SK-N-SH (cell line): Measurements from ENCODE around the gene RPS23. TPM values are rescaled to one million over a fixed set of nuclear protein-coding genes. Genes with fewer than 3 reads are reported as not detected.

Experiments used
- CTCF ChIA-PET: fragments of 300-600, 350-600 bp; formaldehyde crosslinking; extraction: SDS; loops from one replicate; lab custom pipeline; 2021; lab: Yijun Ruan, JAX
- POLR2A ChIA-PET: fragments of 350-600 bp; sonication (Branson Sonifier 250); formaldehyde crosslinking; extraction: SDS; loops from one replicate; lab custom pipeline; 2020; ENCODE audit warnings: antibody characterized with exemption, inconsistent platforms; lab: Yijun Ruan, JAX
- DNase-seq: peaks from one replicate; pipeline ENCODE4 v3.0.0; 2012
- H2AFZ ChIP-seq: fragments of 200-600 bp; sonication (generic); 2 replicates; pipeline ENCODE4 v1.8.1; 2016; ENCODE audit warnings: antibody characterized with exemption, mild to moderate bottlenecking, low read depth
- H3F3A ChIP-seq: fragments of 200-600 bp; sonication (generic); replicated peaks from 2 replicates; pipeline ENCODE3; 2016; ENCODE audit warnings: antibody characterized with exemption, mild to moderate bottlenecking; ENCODE audit not compliant: insufficient read depth
- H3K27ac ChIP-seq, 2 experiments: fragments of 200-500 bp in 1 of 2; fragments of 200-600 bp in 1 of 2; sonication (Bioruptor generic) in 1 of 2; sonication (generic), shearing (Covaris generic) in 1 of 2; 2 replicates each; pipeline versions ENCODE4 v1.5.1 to v1.6.1; 2014 to 2016; ENCODE audit warnings: low read depth in 2 of 2, inconsistent platforms in 1 of 2, low read length in 1 of 2, mild to moderate bottlenecking in 1 of 2, mixed read lengths in 1 of 2
- H3K27me3 ChIP-seq: fragments of 200-600 bp; sonication (generic), shearing (Covaris generic); 2 replicates; pipeline ENCODE4 v1.6.1; 2016; ENCODE audit warnings: mixed run types; ENCODE audit not compliant: insufficient read depth
- H3K36me3 ChIP-seq, 2 experiments: fragments of 200-500 bp in 1 of 2; fragments of 200-600 bp in 1 of 2; sonication (Bioruptor generic) in 1 of 2; sonication (generic) in 1 of 2; replicated peaks in 1 of 2; 2 replicates each; pipeline versions ENCODE3 to v1.5.1; 2014 to 2016; ENCODE audit warnings: low read length in 1 of 2, mild to moderate bottlenecking in 1 of 2; ENCODE audit not compliant: insufficient read depth in 2 of 2, control insufficient read depth in 1 of 2
- H3K4me1 ChIP-seq, 2 experiments: fragments of 200-500 bp in 1 of 2; fragments of 200-600 bp in 1 of 2; sonication (Bioruptor generic) in 1 of 2; sonication (generic), shearing (Covaris generic) in 1 of 2; 2 replicates each; pipeline versions ENCODE4 v1.5.1 to v1.6.1; 2014 to 2016; ENCODE audit warnings: low read depth in 1 of 2, low read length in 1 of 2, mixed run types in 1 of 2; ENCODE audit not compliant: insufficient read depth in 2 of 2, control insufficient read depth in 1 of 2
- H3K4me2 ChIP-seq: fragments of 200-600 bp; sonication (generic), shearing (Covaris generic); 2 replicates; pipeline ENCODE4 v1.6.1; 2017; ENCODE audit warnings: mixed run types
- H3K4me3 ChIP-seq, 2 experiments: fragments of 200-500 bp in 1 of 2; fragments of 200-600 bp in 1 of 2; sonication (Bioruptor generic) in 1 of 2; sonication (generic), shearing (Covaris generic) in 1 of 2; 2 replicates each; pipeline versions ENCODE4 v1.5.1 to v1.8.1; 2014 to 2016; ENCODE audit warnings: low read depth in 2 of 2, inconsistent platforms in 1 of 2, low read length in 1 of 2, mild to moderate bottlenecking in 1 of 2, mixed read lengths in 1 of 2, moderate library complexity in 1 of 2
- H3K79me2 ChIP-seq: fragments of 200-600 bp; sonication (generic); 2 replicates; pipeline ENCODE4 v1.8.1; 2017; ENCODE audit warnings: mild to moderate bottlenecking; ENCODE audit not compliant: insufficient read depth
- H3K9ac ChIP-seq: fragments of 200-600 bp; sonication (generic); 2 replicates; pipeline ENCODE4 v1.6.1; 2017; ENCODE audit warnings: mixed run types
- H3K9me2 ChIP-seq: fragments of 200-600 bp; sonication (generic); 2 replicates; pipeline ENCODE4 v1.6.1; 2017; ENCODE audit warnings: mixed run types
- H3K9me3 ChIP-seq: fragments of 200-600 bp; sonication (generic); 2 replicates; pipeline ENCODE4 v1.6.1; 2017; ENCODE audit warnings: mixed run types, mild to moderate bottlenecking, moderate library complexity
- H4K20me1 ChIP-seq: fragments of 200-600 bp; sonication (generic); 2 replicates; pipeline ENCODE4 v1.6.1; 2017; ENCODE audit warnings: mild to moderate bottlenecking, mixed run types; ENCODE audit not compliant: insufficient read depth
- CHD2 ChIP-seq: fragments of 150-350 bp; IDR thresholded peaks from 2 replicates; pipeline ENCODE4 v1.6.1; 2018; ENCODE audit warnings: low read length; ENCODE audit not compliant: partially characterized antibody
- ELF1 ChIP-seq: IDR thresholded peaks from 2 replicates; pipeline ENCODE4 v1.4.0; 2012
- FOSL2 ChIP-seq: IDR thresholded peaks from 2 replicates; pipeline ENCODE4 v1.4.0; 2012; ENCODE audit warnings: low read depth, mild to moderate bottlenecking, moderate library complexity, borderline replicate concordance
- GABPA ChIP-seq: IDR thresholded peaks from 2 replicates; pipeline ENCODE4 v1.4.0; 2012; ENCODE audit warnings: low read depth, mild to moderate bottlenecking
- GATA2 ChIP-seq: sonication (generic); formaldehyde crosslinking; IDR thresholded peaks from 2 replicates; pipeline ENCODE4 v1.5.0; 2020; ENCODE audit warnings: mild to moderate bottlenecking, missing genetic modification reagents
- MXI1 ChIP-seq: IDR thresholded peaks from 2 replicates; pipeline ENCODE4 v1.6.1; 2012; ENCODE audit warnings: mild to moderate bottlenecking, low read depth, low read length, improper control_type of control experiment
- NFIC ChIP-seq: IDR thresholded peaks from 2 replicates; pipeline ENCODE4 v1.4.0; 2012; ENCODE audit warnings: borderline replicate concordance
- RAD21 ChIP-seq: IDR thresholded peaks from 2 replicates; pipeline ENCODE4 v1.6.1; 2012; ENCODE audit warnings: mild to moderate bottlenecking, low read length
- RFX5 ChIP-seq: IDR thresholded peaks from 2 replicates; pipeline ENCODE4 v1.6.1; 2012; ENCODE audit warnings: mild to moderate bottlenecking, improper control_type of control experiment, low read length
- SMC3 ChIP-seq: IDR thresholded peaks from 2 replicates; pipeline ENCODE4 v1.6.1; 2012; ENCODE audit warnings: low read depth, low read length, improper control_type of control experiment
- TAF1 ChIP-seq: IDR thresholded peaks from 2 replicates; pipeline ENCODE4 v1.6.1; 2012; ENCODE audit warnings: low read depth, mild to moderate bottlenecking, low read length, moderate library complexity, borderline replicate concordance
- TCF12 ChIP-seq: IDR thresholded peaks from 2 replicates; pipeline ENCODE4 v1.4.0; 2012
- WGBS: methylation state at CpG from one replicate; pipeline ENCODE4 v1.1.6; 2017; ENCODE audit warnings: low lambda C conversion rate; 5-methylcytosine and 5-hydroxymethylcytosine counted together
- polyA plus RNA-seq, 3 experiments: library from polyadenylated mRNA; depleted of rRNA; stranded (reverse); fragments of >200 nt; gene quantifications; 2 replicates each; pipeline ENCODE4 v1.2.3, GENCODE V29; 2012
- TF ChIP-seq, protein P1 (sequence below): fragments of 200-600 bp; sonication (generic); IDR thresholded peaks from 2 replicates; pipeline ENCODE4 v1.6.1; 2017; ENCODE audit warnings: antibody characterized with exemption, mild to moderate bottlenecking, moderate library complexity
- TF ChIP-seq, protein P2 (sequence below): IDR thresholded peaks from 2 replicates; pipeline ENCODE4 v1.4.0; 2012; ENCODE audit warnings: low read depth, borderline replicate concordance
- TF ChIP-seq, protein P3 (sequence below): fragments of 150-350 bp; IDR thresholded peaks from 2 replicates; pipeline ENCODE4 v1.6.1; 2017; ENCODE audit warnings: antibody characterized with exemption, low read length, low read depth, borderline replicate concordance
- TF ChIP-seq, protein P4 (sequence below): fragments of 150-350 bp; IDR thresholded peaks from 2 replicates; pipeline ENCODE4 v1.6.1; 2016; ENCODE audit warnings: mild to moderate bottlenecking, low read depth, low read length
- TF ChIP-seq, protein P5 (sequence below): IDR thresholded peaks from 2 replicates; pipeline ENCODE4 v1.4.0; 2012; ENCODE audit warnings: low read depth, borderline replicate concordance

RPS23 gene
- polyA plus RNA-seq, 1 of the 3 experiments (the other 2 are of a cell fraction): 6,732 TPM

DNA sequence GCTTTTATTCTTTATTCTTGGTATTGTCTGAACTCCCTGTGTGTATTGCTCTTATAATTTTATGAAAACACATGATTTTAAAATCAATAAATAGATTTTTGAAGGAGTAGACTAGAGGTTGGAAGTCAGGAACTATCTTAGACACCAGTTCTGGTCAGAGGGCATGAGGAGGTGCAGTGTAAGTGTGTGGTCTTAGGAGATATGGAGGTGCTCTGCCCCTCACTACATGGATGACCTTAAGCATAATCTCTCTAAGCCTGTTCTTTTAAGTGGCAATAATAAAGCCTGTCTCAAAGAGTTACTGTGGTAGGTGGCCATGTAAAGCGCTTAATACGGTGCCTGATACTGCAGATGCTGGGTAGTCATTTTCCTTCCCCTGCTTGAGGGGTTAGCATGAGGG, 34.0 kb downstream of the RPS23 start:
- Histone ChIP-seq H3K27me3 (no peaks in the 10 kb centered on the region), H2AFZ (no peak overlapping the region), H3K36me3 (peaks cover 0 to 11% of the 10 kb centered on the region in 2 experiments), H3K9me3 (peaks cover 13% of the 10 kb centered on the region), H3K4me3 (no peak overlapping the region; a peak in 1 of 4 replicates), H4K20me1 (no peaks in the 10 kb centered on the region), H3K79me2 (no peaks in the 10 kb centered on the region), H3K4me1 (no peaks in the 10 kb centered on the region), H3F3A (peaks cover 4% of the 10 kb centered on the region), H3K9ac (no peak overlapping the region), H3K4me2 (no peak overlapping the region), H3K27ac (no peak overlapping the region), H3K9me2 (no peaks in the 10 kb centered on the region)
- TF ChIP-seq, protein P1, sequence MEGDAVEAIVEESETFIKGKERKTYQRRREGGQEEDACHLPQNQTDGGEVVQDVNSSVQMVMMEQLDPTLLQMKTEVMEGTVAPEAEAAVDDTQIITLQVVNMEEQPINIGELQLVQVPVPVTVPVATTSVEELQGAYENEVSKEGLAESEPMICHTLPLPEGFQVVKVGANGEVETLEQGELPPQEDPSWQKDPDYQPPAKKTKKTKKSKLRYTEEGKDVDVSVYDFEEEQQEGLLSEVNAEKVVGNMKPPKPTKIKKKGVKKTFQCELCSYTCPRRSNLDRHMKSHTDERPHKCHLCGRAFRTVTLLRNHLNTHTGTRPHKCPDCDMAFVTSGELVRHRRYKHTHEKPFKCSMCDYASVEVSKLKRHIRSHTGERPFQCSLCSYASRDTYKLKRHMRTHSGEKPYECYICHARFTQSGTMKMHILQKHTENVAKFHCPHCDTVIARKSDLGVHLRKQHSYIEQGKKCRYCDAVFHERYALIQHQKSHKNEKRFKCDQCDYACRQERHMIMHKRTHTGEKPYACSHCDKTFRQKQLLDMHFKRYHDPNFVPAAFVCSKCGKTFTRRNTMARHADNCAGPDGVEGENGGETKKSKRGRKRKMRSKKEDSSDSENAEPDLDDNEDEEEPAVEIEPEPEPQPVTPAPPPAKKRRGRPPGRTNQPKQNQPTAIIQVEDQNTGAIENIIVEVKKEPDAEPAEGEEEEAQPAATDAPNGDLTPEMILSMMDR: no peak
- TF ChIP-seq ELF1 (no peak), TAF1 (no peak), GABPA (no peak), CHD2 (no peak)
- TF ChIP-seq, protein P2, sequence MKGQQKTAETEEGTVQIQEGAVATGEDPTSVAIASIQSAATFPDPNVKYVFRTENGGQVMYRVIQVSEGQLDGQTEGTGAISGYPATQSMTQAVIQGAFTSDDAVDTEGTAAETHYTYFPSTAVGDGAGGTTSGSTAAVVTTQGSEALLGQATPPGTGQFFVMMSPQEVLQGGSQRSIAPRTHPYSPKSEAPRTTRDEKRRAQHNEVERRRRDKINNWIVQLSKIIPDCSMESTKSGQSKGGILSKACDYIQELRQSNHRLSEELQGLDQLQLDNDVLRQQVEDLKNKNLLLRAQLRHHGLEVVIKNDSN: no peak
- TF ChIP-seq, protein P3, sequence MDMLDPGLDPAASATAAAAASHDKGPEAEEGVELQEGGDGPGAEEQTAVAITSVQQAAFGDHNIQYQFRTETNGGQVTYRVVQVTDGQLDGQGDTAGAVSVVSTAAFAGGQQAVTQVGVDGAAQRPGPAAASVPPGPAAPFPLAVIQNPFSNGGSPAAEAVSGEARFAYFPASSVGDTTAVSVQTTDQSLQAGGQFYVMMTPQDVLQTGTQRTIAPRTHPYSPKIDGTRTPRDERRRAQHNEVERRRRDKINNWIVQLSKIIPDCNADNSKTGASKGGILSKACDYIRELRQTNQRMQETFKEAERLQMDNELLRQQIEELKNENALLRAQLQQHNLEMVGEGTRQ: no peak
- WGBS: 86% methylated on average over 2 of the region's 2 CpGs
- no peak for DNase-seq
- CTCF ChIA-PET: interaction anchor here (1.8 to 2.1 kb wide), 3 partner anchors 13 to 17 kb away, joined by 6 to 12 read pairs (median 6); no protein-coding TSS in a partner anchor
- POLR2A ChIA-PET: no interaction called here

DNA sequence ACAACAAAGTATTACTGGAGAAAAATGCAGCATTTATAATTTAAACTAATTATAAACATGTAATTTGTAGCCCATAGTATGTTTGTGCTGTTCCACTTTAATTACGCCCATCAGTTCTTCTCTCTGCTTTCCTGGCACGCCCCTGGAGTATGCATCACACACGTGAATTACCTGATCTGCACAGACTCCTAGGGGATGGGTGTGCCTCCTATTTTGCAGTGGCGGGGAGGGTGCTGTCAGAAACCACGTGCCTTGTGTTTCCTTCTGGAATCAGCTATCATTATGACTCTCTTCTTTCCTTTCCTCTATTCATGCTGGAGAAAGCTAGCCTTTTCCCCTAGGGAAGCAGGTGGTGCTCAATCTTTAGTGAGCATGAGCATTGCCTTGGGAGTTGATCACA, 43.3 kb downstream of the RPS23 start:
- no peak for DNase-seq
- no peaks in the 10 kb centered on the region for H3K27me3 ChIP-seq
- H3K4me1 ChIP-seq: peaks cover 0 to 2% of the 10 kb centered on the region in 2 experiments; a peak in 2 of 4 replicates
- no peaks in the 10 kb centered on the region for H3F3A ChIP-seq
- CTCF ChIA-PET: interaction anchor here (0.6 to 2.2 kb wide), 5 partner anchors 9 to 920 kb away, joined by 3 to 11 read pairs (median 3); no protein-coding TSS in a partner anchor
- 85% methylated on average over 5 of the region's 5 CpGs for WGBS
- H3K9ac ChIP-seq: no peak overlapping the region
- H4K20me1 ChIP-seq: no peaks in the 10 kb centered on the region
- H3K79me2 ChIP-seq: no peaks in the 10 kb centered on the region
- no peak overlapping the region for H3K27ac ChIP-seq
- H3K36me3 ChIP-seq: no peaks in the 10 kb centered on the region
- TF ChIP-seq, protein P4, sequence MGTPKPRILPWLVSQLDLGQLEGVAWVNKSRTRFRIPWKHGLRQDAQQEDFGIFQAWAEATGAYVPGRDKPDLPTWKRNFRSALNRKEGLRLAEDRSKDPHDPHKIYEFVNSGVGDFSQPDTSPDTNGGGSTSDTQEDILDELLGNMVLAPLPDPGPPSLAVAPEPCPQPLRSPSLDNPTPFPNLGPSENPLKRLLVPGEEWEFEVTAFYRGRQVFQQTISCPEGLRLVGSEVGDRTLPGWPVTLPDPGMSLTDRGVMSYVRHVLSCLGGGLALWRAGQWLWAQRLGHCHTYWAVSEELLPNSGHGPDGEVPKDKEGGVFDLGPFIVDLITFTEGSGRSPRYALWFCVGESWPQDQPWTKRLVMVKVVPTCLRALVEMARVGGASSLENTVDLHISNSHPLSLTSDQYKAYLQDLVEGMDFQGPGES: no peak
- no peak for TF ChIP-seq FOSL2
- TF ChIP-seq, protein P3: no peak
- TF ChIP-seq, protein P5, sequence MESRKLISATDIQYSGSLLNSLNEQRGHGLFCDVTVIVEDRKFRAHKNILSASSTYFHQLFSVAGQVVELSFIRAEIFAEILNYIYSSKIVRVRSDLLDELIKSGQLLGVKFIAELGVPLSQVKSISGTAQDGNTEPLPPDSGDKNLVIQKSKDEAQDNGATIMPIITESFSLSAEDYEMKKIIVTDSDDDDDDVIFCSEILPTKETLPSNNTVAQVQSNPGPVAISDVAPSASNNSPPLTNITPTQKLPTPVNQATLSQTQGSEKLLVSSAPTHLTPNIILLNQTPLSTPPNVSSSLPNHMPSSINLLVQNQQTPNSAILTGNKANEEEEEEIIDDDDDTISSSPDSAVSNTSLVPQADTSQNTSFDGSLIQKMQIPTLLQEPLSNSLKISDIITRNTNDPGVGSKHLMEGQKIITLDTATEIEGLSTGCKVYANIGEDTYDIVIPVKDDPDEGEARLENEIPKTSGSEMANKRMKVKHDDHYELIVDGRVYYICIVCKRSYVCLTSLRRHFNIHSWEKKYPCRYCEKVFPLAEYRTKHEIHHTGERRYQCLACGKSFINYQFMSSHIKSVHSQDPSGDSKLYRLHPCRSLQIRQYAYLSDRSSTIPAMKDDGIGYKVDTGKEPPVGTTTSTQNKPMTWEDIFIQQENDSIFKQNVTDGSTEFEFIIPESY: no peak
- no peak for TF ChIP-seq RAD21
- TF ChIP-seq GATA2: no peak
- TF ChIP-seq GABPA: no peak
- TF ChIP-seq RFX5: no peak
- no peak for TF ChIP-seq SMC3
- TF ChIP-seq NFIC: no peak
- TF ChIP-seq MXI1: no peak
- no peak for TF ChIP-seq TCF12
- H2AFZ ChIP-seq: no peak overlapping the region
- no peaks in the 10 kb centered on the region for H3K9me3 ChIP-seq
- H3K9me2 ChIP-seq: no peaks in the 10 kb centered on the region
- H3K4me2 ChIP-seq: no peak overlapping the region
- POLR2A ChIA-PET: no interaction called here
- H3K4me3 ChIP-seq: no peak overlapping the region
